HG03025 (cell line): Measurements from ENCODE around the gene TMEM126B.

Source experiments
- ATAC-seq: cut with Tn5 transposase; IDR thresholded peaks from one replicate; pipeline ENCODE4 v1.9.1; 2021; ENCODE audit warnings: mild to moderate bottlenecking, moderate library complexity; ENCODE audit not compliant: unreplicated experiment, low FRiP score

Gene TMEM126B

DNA sequence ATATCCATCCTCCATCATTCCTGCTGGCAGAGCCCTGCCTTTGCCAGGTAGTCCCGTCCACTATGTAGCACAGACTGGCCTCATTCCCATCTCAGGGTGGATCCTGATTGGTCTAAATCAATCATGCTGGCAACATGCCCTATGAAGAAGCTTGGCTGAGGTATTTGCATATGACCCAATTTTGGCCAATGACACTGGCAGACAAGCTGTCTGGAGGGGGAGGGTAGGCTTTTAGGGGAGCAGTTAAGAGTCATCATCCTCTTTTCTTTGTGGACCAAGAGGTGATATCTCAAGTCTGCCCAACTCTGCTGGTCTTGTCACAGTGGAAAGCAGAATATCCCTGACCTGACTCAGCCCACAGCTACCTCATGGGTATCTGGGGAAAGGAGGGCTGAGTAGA is 52.5 kb downstream of the TMEM126B start:
- ATAC-seq = no peak

DNA sequence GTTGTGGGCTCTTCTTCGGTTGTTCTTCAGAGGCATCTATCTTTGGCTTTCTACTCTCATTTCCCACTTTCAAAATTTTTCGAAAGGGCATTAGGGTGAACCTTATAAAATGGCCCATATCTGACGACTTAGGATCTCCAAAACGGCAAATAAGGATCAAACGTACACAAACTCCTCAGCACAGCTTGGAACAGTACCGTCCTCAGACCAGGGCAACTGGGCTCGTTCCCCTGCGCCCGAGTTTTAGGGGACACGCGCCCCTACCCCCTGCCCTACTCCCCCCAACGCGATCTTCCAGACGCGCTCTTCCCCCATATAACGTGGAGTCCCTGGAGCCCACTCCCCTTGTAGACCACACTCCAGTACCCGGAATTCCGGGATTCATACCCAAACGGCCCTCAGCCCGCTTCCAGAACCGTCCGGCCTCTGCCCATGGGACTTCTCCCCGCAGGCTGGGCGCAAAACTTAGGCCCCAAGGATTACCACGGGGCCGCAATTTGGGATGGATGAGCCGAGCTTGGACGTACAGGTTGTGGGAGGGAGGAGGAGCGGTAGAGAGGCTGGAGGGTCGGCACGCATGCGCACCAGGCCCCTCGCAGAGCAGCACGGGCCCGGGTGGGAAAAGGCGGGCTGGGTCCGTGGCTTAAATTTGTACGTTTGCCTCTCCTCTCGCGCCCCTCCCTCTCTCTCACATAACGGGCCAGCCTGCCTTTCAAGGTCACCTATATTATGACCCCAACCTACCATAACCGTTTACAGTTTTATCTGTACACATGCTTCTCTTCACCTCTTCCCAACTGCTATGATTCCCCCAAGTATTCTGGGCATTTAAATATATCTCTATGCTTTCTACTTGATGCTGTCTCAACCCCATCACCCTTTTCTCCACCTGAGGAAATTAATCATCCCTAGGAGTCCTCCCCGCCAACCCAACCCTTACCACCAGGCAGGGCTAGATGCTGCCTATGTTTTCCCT is 54.2 kb downstream of the TMEM126B start:
- ATAC-seq = peak; percentile 82

DNA sequence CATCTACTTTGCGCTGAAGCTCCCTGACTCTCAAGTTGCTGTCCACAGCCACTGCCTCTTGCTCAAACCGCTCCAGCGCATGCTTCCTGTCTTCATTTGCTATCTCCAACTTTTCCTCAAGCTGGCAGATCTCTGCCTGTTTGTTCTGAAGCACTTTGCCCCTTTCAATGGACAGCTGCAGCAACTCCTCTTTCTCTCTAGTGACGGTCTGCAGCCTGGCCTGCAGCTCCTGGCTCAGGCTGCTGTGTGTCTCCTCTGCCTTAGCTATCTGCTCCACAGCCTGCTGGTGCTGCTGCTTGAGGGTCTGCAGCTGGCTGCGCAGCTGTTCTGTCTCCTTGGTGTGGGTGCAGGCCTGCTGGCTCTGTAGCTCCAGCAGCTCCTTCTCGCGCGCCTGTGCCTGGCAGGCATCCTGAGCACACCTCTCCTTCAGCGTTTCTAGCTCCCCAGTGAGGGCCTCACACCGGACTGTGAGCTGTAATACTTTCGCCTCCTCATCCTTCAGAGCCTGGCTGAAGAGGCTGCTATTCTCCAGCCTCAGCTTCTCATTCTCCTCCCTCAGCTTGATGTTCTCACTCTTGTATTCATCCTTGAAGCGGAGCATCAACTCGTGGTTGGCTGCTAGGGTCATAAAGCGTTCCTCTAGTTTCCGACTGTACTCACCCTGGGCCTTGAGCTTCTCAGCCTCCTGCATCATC is 56.9 kb downstream of the TMEM126B start:
- no peak for ATAC-seq

DNA sequence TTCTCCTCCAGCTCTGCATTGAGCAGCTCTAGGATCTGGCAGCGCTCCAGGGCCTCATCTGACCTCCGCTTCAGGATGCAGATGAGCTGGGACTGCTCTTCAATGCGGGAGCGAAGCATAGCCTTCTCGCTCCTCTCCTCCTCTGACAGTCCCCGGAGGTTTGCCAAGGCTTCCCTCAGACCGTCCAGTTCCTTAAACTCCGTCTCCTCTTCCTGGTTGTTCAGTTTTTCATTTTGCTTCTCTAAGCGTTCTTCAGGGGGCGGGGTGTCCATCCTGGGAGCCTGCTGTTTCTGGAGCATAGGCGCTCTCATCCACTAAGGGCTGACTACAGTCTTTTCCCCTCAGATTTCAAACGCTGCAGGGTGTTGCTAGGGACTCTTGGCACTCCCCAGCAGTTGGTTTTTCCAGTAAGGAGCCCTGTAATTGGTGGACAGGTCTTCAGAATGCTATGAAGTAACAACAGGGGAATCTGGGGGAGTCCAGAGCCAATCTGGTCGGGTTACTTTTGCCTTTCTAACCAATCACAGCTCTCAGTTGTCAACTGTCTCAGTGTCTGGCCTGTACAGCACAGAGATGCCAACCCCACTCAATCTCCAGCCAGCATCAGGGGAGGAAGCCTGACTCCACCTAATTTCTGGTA is 57.5 kb downstream of the TMEM126B start, which contains the start of gene CCDC89:
CCDC89 (minus strand) TSS at position 376 of the 640 bp plus-strand sequence; CDS start at position 311, 65 bp downstream.
- ATAC-seq = no peak
